Measurements from ENCODE around the gene MX2.
"Not testable (repeated sequence)": the region's sequence is repeated elsewhere in the genome, so short reads cannot be mapped to it uniquely, and the experiment has no call there.

The MX2 gene

GRCh38 chr21:41387042-41387819 is 25.4 kb downstream of the MX2 start:
- DNase-seq: no peak

GRCh38 chr21:41387824-41388223 is 26.0 kb downstream of the MX2 start:
- DNase-seq: no peak

- DNase-seq: no peak
Measured at GRCh38 chr21:41388259-41388658, 26.4 kb downstream of the MX2 start.

- DNase-seq: peak in 1 of 2 donors; percentile 7
Measured at GRCh38 chr21:41390043-41390639, 28.3 kb downstream of the MX2 start.

GRCh38 chr21:41393876-41394465 is 32.1 kb downstream of the MX2 start:
- no peak for DNase-seq

GRCh38 chr21:41396558-41397075 is 34.8 kb downstream of the MX2 start:
- DNase-seq: no peak

GRCh38 chr21:41397471-41397891 is 35.7 kb downstream of the MX2 start:
- no peak for DNase-seq

GRCh38 chr21:41398251-41398650 is 36.4 kb downstream of the MX2 start:
- no peak for DNase-seq

- no peak for DNase-seq
Measured at GRCh38 chr21:41398831-41399230, 37.0 kb downstream of the MX2 start.

- DNase-seq: no peak
Measured at GRCh38 chr21:41399246-41399800, 37.5 kb downstream of the MX2 start.

GRCh38 chr21:41402231-41402630 is 40.4 kb downstream of the MX2 start:
- no peak for DNase-seq

GRCh38 chr21:41402796-41403195 is 41.0 kb downstream of the MX2 start:
- no peak for DNase-seq

- DNase-seq: no peak
Measured at GRCh38 chr21:41403331-41403730, 41.5 kb downstream of the MX2 start.

GRCh38 chr21:41403966-41404365 is 42.1 kb downstream of the MX2 start:
- no peak for DNase-seq

GRCh38 chr21:41405321-41405720 is 43.5 kb downstream of the MX2 start:
- no peak for DNase-seq

- peak in 1 of 2 donors; percentile 40 for DNase-seq
Measured at GRCh38 chr21:41406340-41406739, 44.5 kb downstream of the MX2 start.

GRCh38 chr21:41407541-41408460 is 46.0 kb downstream of the MX2 start:
- no peak for DNase-seq

- no peak for DNase-seq
Measured at GRCh38 chr21:41410361-41410760, 48.5 kb downstream of the MX2 start.

- no peak for DNase-seq
Measured at GRCh38 chr21:41410767-41411448, 49.1 kb downstream of the MX2 start.

GRCh38 chr21:41411449-41412089 is 49.7 kb downstream of the MX2 start:
- DNase-seq: no peak

GRCh38 chr21:41417505-41417904 is 55.7 kb downstream of the MX2 start:
- DNase-seq: not testable (repeated sequence)

Measured in CD4-positive, alpha-beta T cell treated with Interleukin-4 for 1 hour (primary cell).